Effector CD8-positive, alpha-beta T cell (primary cell): Measurements from ENCODE around the gene C19orf44.

Experiments used
- DNase-seq: peaks from one replicate; lab custom pipeline; 2025; lab: John Stamatoyannopoulos, UW

The C19orf44 gene

DNA sequence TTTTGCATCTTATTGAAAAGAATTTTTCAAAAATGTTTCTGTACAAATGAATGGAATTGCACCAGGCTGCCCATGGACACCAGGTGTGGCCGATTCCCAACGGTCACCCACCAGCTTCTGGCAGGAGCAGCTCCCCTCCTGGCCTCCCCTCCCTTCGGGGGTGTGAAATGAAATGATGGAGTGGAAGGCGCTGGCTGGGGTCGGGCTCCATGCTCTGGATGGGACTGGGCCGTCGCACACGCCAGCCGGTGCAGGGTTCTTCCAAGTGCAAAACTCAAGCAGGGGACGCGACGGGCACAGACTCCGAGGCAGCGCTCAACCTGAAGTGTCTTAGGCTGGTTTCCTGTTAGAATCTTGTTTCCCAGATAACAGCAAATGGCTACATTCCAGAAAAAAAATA, 21.9 kb downstream of the C19orf44 start:
- DNase-seq, result no peak

DNA sequence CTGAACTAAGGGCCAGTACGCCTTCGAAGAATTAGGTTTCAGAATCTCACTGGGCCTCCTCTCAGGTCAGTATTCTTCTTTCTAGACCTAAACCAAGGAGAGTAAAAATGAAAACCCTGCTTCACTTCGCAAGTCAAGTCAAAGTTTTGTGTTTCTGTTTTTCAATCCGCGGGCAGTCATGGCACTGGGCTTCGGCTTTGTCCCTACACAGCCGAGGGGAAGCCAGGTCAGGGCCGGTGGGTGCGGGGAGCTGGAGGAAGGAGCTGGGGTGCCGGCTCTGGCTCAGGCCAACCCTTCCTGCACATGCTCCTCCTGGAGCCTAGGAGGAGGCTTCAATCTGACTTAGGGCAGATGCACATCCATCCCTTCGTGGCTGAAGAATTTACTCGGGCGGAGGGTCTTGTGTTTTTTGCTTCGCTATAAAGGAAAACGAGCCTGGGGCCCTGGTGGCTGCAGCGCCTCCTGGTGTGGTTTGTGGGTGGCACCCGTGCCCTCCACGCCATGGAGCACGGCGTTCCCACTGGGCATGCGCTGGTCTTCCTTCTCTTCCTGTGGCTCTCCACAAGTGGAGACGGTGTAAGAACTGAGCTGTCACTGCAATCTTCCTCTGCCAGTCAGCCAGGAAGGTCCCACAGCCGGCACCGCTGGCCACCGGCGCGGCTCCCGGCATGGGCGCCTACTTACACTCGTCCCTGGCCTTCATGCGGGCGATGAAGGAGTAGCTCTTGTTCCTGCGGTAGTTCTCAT, 22.5 kb downstream of the C19orf44 start:
- no peak for DNase-seq

DNA sequence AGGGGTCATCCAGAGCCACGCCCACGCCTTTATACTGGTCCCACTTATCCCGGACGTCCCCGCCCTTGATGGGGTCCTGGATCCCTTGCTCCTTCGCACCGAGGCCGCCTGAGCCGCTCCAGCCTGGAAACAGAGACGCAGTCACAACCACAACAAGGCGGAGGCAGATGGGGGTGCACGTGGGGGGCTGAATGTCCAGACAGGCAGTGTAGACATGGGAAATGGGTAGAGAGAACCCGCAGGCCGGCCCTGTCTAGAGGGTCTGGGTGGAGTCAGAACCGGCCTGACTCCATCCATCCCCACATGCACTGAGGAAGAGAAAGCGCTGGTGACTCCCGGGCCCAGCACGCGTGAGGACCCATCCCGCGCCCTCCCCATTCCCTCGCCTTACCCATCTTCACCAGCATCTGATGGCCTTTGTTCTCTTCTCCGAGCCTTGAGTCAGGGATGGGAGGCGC, 23.1 kb downstream of the C19orf44 start:
- no peak for DNase-seq

DNA sequence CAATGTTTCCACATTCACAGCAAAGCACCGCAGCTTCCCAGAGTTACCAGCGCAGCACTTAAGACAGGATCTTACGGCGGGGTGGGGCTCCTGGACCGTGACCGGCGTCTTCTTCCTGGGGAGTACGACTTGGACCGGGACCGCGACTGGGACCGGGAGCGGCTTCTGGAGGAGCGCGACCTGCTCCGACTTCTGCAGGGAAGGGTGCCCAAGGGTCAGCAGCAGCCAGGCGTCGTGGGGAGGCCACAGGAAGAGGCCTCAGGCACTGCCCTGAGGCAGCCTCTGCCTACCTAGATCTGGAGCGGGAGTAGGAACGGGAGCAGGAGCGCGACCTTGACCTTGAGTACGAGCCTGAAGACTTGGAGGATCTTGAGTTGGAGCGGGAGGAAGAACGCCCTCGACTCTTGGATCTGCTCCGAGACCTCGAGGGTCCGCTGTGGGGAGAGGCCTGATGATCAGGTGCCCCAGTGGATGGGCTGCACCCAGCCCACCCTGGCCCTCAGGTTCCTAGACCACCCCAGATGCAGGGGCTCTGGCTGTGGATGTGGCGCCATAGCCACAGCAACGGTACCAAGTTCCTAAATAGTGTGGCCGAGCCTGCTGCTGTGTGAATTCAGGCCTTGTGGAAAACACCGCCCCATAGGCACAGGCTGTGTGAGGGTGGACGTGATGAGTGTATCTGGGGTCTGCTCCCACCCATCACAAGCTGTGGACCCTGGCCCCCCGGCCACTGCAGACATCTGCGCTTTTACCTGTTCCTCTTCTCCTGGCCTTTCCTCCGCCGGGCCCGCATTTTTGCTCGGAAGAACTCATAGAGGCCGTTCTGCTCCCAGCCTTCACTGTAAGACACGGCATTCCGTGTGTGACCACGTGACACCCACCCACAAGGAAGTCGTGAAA, 24.1 kb downstream of the C19orf44 start:
- DNase-seq, result no peak

DNA sequence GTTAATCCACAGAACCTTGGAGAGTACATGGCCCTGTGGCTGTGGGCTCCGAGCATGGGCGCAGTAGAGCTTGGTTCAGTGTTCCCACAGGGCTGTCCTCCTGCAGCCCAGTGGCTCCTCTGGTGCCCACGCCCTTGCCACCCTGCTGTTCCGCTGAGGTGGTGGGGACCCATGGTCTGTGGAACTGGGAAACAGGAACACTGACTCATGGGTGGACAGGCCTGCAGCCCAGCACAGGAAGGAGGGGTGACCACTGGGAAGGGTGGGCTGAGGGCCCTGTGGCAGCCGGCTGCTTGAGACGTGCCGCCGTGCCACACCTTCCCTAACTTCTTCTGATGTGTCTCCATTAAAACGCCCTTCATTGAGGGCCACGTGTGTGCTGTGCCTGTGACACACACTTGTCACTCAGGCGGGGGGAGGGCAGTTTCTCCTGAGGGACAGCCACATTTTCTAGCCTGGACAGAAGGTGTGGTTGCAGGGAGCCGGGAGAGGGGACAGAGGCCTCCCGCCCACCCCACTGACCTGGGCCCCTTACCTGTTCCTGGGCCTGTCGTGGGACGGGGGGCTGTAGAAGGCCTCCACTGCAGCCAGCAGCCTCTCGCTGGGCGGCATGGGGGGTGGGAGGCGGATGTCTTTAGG, 24.9 kb downstream of the C19orf44 start:
- no peak for DNase-seq

DNA sequence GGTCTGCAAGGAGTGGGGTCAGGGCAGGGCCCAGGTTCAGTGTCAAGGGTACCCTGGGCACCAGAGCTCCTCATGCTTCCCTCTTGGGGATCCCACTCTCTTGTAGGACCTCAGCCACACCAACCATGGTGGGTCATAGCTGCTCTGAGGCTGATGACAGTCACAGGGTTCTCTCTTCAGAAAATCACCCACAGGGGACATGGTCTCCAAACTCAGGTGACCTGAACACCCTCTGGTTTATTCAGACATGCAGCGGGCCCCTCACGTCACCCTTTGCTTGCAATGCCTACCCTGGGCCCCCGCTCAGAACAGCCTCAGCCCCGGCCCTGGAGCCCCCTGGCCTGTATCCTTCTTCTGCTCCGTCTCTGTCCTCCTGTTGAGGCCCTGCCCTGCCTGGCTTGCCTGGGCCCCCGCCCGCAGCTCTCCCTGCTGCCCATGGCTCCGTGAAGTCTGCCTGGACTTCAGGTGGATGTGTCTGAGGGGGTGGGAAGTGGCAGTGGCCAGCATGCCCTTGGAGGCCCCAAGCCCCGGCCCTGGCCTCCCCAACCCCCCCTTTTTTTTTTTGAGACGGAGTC, 25.6 kb downstream of the C19orf44 start:
- DNase-seq, result no peak

DNA sequence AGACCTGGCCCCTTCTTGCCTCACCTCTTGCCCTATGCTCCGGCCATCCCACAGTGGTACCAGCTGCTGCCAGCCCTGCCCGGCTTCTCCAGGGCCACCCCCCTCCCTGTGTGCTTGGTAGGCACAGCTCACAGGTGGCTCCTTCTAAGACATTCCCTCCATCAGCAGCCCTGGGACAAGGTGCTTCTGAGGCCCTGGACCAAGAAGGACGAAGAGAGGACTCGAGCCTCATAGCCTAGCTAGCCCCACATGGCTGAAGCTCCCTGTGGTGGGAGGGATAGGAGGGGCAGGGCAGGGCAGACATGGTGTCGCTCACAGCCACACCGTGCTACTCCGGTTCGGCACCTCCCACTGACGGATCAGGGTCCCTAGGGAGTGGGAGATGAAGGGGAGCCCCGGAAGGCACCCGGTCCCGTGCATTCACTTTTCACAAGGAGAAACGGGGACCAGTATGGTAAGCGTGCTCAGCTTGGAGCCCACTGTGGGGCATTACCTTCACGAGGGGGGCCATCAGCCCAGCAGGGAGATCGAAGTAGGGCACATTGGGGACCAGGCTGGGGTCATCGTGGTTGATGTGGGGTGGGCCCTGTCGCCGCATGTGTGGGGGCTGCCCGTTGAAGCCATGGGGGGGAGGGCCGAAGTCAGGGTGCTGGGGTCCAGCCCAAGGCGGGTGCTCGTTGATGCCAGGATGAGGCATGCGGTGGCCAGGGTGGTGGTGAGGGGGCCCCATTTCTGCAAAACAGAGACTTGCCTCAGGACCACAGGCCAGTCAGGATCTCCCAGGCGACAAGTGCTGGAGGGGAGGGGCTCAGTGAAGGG, 26.6 kb downstream of the C19orf44 start:
- no peak for DNase-seq

DNA sequence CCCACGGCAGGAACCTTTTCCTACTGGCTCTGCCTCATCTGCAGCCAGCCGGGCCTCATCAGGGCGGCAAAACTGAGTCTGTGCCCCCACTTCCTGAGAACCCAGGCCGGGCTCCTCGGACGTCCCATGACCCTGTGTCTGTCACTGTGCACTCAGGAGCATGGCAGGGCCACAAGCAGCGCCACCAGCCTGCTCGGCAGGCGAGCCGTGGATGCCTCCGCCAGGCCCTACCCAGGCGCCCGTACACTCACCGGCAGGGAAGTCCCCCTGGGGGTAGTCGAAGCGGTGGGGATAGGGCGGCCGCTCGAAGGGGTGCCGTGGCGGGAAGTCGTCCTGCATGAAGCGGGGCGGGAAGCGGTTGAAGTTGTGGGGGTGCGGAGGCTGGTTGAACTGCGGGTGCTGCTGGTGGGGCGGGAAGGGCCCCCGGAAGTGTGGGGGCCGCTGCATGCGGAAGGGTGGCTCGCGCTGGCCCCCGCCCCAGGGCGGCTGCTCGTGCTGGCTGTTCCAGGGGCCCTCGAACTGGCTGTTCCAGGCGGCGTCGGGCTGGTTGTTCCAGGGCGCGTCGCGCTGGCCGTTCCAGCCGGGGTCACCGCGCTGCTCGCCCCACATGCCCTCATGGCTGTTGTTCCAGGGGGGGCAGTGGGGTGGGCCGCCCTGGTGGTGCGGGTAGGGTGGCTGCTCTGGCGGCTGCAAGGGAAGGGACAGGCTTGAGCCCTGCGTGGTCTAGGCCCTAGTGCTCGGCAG, 29.0 kb downstream of the C19orf44 start:
- DNase-seq, result no peak

DNA sequence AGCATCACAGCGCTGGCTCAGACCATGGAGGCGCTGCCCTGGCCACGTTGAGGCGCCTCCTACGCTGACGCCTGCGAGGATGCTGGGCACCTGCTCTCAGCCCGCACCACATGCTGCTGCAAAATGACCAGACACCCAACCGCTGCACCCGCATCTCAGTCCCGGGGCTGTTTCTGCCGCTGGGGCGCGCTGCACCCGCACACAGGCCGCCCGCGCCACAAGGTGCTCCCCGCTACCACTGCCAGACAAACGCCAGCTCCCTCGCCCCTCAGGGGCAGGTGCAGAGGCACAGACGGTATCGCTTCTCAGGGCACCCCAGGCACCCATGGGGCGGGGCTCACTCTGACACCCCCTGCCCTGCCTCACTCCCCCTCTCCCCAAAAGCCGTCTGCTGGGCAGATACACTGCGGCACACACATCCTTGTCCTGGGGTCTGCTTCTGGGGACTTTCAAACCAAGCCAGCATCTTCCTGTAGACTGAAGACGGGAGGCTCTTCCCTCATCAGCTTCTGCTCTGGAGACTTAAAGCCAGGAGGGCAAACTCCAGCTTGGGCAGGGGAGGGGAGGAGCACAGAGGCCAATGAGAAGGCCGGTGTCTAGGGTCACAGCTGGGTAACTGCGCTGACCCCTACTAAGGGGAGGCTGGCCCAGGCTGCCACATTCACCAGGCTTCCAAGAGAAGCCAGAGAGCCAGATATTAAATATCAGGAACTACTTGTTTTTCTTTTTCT, 29.7 kb downstream of the C19orf44 start:
- DNase-seq, result no peak

DNA sequence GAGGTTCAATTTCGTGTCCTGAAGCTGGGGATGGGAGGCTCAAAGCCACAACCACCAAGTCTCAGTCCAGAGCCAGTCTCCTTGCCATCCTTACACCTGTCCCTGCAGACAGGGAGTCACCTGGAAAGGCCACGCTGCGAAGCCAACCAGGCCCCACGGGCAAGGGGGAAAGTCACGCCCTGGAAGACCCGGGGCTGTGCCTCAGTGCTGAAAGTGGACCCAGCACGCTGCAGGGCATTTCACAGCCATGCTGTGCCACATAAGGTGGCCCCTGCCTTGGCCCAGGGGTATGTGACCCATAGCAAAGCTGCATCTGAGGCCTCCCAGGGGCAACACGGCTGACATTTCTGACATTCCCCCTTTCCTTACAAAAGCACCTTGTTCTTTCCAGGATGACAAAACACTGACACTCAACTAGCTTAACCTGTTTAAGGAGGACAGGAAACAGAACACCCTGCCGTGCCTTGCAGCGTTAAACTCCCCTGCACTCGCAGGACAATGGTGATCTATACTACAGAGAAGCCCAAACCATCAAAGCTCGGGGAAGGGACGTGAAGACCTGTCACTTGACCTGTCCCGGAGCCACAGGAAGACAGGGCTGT, 31.2 kb downstream of the C19orf44 start:
- no peak for DNase-seq

DNA sequence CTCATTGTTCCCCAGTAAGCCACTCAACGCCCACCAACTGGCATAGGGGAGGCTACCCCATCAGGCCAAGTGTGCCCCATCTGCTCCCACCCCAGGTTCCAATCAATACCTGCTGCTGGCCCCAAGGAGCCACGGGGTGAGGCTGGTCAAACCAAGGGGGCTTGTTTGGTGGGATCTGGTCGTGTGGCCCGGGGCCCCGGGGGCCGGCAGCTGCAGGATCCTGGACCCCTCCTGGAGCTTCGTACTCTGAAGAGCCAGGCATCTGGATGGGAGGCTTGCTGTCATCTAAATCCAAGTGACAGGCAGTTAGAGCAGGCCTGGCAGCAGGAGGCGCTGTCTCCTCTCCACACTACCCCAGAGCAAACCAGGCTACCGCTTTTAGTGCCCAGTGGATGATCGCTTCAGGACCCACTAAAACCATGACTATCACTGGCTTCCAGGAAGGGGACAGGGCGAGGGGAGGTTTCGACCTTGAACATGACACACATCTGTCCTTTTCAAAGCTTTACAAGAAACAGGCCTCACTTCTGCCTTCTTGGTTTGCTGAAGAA, 31.9 kb downstream of the C19orf44 start:
- DNase-seq, result peak; percentile 5

DNA sequence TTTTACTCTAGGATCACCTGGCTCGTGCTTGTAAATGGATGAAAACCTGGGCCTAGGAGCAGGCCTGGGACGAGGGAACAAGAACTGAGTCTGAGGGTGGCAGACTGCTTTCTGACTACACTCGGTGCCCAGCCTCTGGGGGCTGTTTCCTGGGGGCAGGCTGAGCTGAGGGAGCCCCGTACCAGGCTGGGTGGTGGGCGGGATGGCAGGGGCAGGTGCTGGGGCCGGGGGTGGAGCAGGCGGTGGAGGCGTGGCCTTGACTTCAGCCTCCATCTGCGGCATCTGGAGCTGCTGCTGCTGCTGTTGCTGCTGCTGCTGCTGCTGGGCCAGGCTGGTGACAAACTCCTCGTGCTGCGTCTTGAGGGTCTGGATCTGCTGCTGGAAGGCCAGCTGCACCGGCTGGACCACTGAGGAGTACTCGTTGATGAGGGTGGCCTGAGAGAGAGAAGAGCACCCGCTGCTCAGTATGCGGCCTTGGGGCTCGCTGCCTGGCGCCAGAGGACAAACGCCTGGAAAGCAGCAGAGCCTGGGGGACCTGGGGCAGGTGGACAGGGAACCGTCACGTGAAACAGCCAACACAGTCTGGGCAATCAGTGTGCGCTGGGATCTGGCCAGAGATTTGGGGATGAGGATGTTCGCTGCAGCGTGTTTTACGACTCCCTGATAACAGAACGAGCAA, 33.4 kb downstream of the C19orf44 start:
- DNase-seq, result no peak

DNA sequence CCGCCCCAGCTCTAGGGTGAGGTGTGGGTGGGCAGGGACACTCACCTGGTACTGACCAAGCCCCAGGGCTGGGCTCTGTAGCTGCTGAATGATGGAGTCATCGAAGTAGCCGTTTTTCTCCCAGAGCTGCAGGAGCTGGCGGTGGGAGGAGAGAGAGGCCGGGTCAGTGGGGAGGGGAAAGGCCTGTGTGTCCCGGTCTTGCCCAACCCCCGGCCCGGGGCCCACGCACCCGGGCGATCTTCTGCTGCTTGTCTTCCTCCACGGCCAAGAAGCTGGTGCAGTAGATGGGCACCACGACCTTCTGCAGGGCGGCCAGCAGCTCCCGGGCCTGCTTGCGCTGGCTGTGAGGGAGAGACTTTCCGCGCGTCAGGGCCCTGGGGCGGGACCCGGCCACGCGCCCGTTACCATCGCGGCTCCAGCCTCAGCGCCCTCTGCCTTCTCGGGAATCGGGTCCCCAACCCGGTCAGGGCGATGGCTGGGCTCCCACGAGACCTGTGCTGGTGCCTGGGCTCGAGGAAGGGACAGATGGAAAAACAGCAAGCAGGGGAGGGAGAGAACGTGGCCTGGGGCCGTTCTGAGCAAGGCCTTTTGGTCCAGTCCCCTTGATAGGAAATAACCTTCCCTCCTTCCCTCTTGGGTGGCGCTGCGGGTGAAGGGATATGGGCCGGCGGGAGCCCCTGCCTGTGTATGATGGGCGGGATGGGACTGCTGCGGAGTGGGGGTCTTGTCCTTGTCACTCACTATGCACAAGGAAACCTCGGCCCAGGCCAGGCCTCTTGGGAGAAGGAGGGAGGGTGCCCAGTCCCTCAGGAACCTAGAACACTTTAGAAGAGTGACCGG, 34.6 kb downstream of the C19orf44 start:
- DNase-seq, result no peak

DNA sequence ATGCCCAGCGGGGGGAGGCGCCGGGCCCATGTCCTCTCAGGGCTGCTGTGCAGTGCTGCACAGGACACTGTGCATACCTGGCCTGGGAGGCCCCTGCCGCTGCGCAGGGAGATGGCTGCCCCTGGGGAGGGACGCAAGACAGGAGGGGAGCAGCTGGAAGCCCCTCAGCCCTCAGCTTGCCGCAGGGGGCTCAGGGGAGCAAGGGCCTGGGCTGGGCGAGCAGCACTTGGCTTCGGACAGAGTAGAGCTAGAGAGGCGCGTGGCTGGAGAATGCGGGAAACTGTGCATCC, 35.1 kb downstream of the C19orf44 start:
- DNase-seq, result no peak

DNA sequence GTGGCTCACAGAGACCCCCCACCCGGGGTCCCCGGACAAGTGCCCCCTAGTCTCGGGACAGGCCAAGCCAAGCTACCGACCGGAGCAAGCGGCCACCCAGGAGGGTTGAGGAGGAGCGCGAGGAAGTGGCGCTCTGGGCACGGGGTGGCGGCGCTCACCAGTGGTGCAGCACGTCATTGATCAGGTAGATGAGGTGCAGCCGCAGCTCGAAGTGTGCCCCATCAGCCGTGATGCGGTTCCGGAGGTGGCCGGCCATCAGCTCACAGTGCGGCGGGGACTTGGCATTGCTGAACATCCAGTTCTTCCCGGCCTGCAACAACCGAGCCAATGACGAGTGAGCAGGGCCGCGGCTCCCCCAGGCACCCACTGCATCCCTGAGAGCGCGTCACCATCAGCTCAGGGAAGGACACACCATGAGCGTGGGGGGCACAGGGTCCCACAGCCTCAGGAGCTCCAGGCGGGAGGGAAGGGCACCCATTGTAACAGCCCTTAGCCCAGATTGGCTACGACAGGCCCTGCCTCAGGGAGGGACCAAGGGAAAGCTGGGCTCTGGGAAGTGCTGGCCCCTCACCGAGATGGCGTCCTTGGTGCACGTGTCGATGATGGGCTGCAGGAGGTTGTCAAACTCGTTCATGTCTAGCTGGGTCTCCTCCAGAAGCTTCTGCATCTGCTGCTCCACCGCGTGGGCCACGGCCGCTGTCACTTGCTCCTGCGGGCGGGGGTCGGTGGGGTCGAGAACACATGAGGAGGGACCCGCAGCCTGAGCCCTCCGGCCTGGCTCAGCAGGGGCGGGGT, 36.4 kb downstream of the C19orf44 start:
- no peak for DNase-seq

DNA sequence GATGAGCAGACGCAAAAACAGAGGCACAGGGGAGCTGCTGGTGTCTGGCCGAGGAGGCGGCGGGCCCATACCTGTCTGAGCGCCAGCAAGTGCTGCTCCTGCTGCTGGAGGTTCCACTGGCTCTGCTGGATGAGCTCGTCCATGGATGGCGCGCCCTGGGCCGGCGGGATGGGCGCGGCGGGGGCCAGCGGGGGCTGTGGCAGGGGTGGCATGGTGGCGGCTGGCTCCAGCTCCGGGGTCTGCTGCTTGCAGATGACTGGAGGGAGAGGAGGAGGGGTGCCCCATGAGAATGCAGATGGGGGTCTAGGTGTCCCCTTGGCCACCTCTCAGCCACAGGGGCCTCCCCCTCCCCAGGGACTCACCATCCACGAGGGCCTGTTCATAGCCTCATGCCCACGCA, 39.2 kb downstream of the C19orf44 start:
- no peak for DNase-seq

DNA sequence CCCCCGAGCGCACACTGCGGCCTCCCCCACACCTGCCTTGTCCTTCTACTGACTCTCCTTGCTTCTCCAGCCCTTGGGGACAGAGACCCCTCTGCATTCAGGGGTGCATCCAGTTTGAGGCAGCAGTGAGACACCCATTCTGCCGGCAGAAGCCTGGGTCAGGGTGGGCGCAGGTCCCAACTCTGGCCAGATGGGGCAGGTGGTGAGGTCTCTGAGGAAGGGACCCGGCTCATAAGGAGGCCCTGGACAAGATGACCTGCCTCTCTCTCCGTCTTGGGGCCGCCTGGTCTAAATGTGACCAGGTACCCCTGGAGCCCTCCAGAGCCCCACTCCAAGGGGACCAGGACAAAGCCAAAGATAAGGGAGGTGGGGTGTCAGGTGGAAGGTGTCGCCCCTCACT, 39.9 kb downstream of the C19orf44 start:
- DNase-seq, result no peak
